ENCODE results near the gene IST1. TPM values are rescaled to one million over a fixed set of nuclear protein-coding genes. Genes with fewer than 3 reads are reported as not detected.

The IST1 gene
- total and polyA plus RNA-seq, 2 donors (not counting 1 experiment from before 2014, with no cell fraction given) = 139 to 221 TPM

DNA sequence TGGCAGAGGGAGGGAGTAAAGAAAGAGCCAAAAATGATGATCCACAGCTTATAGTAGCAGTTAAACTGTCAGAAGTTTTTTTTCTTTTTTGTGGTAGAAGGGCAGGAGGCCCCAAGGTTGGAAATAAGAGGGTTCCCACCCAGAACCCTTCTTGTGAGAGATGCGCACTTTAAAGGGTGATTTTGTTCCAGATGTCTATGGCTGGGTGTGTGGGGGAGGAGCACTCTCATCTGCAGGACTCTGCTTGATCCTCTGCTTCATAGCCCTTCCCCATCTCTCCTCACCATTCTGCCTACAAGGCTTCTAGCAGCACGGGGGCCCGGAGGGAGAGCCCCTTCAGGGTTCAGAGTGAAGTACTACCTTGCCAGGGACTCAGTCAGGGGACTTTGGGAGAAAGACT is 43.2 kb upstream of the IST1 start:
- Histone ChIP-seq H2AFZ (ENCODE audit: low read length) (no peak overlapping the region), H3K36me3 (ENCODE audit: control insufficient read depth, insufficient read depth, low read length) (peaks cover 17% of the 10 kb centered on the region), H3K4me2 (ENCODE audit: extremely low read depth, insufficient read depth, low read length) (no peak overlapping the region), H3K4me3 (replicated peaks in 1 of 4; ENCODE audit: control extremely low read depth in 1 of 4, insufficient read depth in 1 of 4, low read depth in 3 of 4, low read length in 4 of 4) (no peak overlapping the region), H3K4me1 (ENCODE audit: control insufficient read depth, extremely low read depth, insufficient read depth, low read length) (peaks cover under 1% of the 10 kb centered on the region), H3K9ac (ENCODE audit: insufficient read depth, low read length) (no peak overlapping the region), H3K27me3 (ENCODE audit: control insufficient read depth, insufficient read depth, low read length) (no peaks in the 10 kb centered on the region), H3K27ac (ENCODE audit: insufficient read depth, low read length) (no peak overlapping the region), H3K9me3 (ENCODE audit: control insufficient read depth, insufficient read depth, low read depth, low read length) (no peaks in the 10 kb centered on the region), H4K20me1 (ENCODE audit: control insufficient read depth, extremely low read depth, insufficient read depth, low read length) (no peaks in the 10 kb centered on the region), H3K79me2 (ENCODE audit: control insufficient read depth, insufficient read depth, low read length) (peaks cover 11% of the 10 kb centered on the region)
- TF ChIP-seq, protein P1, sequence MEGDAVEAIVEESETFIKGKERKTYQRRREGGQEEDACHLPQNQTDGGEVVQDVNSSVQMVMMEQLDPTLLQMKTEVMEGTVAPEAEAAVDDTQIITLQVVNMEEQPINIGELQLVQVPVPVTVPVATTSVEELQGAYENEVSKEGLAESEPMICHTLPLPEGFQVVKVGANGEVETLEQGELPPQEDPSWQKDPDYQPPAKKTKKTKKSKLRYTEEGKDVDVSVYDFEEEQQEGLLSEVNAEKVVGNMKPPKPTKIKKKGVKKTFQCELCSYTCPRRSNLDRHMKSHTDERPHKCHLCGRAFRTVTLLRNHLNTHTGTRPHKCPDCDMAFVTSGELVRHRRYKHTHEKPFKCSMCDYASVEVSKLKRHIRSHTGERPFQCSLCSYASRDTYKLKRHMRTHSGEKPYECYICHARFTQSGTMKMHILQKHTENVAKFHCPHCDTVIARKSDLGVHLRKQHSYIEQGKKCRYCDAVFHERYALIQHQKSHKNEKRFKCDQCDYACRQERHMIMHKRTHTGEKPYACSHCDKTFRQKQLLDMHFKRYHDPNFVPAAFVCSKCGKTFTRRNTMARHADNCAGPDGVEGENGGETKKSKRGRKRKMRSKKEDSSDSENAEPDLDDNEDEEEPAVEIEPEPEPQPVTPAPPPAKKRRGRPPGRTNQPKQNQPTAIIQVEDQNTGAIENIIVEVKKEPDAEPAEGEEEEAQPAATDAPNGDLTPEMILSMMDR (conservative IDR thresholded peaks at IDR 0.05 in 1 of 2, IDR thresholded peaks at IDR 0.05 in 1 of 2; ENCODE audit: low read depth in 1 of 2, low read length in 2 of 2) = no peak
- TF ChIP-seq EZH2 (IDR thresholded peaks at IDR 0.05; ENCODE audit: low read length, missing control alignments) = no peak
- no peak for DNase-seq (ENCODE audit: low read depth in 2 of 2)

DNA sequence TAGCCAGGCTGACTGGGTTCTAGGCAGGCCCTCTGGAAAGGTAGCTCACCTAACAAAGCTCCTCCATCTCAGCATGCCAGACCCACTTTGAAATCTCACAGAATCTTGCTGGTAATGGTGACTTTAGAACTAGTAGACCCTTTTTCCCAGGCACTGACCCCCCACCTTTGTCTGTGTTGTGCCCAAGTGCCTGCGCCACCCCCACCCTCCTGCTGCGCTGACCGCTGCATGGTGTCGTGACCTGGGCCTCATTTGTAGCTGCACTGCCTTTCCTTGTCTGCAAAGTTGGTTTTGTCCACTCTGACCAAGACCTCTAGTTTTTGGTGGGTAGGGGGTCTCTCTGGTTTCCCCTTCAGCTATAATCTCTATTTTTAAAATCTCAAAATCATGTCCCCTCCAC is 42.8 kb upstream of the IST1 start:
- peaks cover 6% of the 10 kb centered on the region for H3K79me2 ChIP-seq (ENCODE audit: control insufficient read depth, insufficient read depth, low read length)
- no peak overlapping the region for H3K4me3 ChIP-seq (replicated peaks in 1 of 4; ENCODE audit: control extremely low read depth in 1 of 4, insufficient read depth in 1 of 4, low read depth in 3 of 4, low read length in 4 of 4)
- peaks cover 17% of the 10 kb centered on the region for H3K36me3 ChIP-seq (ENCODE audit: control insufficient read depth, insufficient read depth, low read length)

DNA sequence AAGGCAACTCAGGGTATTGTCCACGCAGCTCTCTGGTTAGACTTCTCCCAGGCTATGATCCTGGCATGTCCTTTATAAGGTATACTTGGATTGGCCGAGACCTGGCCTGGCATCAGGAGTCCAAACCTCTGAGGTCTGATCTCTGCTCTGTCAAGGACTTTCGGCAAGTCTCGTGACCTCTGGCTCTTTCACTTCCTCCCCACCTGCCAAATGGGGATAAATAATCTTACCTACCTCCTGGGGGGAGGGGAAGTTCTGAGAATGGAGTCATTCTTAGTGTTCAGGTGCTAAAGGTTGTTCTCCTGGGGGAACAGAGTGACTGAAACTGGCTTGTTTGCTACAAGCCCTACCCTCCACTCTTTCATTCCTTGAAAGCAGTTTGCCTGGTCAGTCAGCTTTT is 41.9 kb upstream of the IST1 start:
- H3K9ac ChIP-seq (ENCODE audit: insufficient read depth, low read length) = no peak overlapping the region
- no peak overlapping the region for H3K4me2 ChIP-seq (ENCODE audit: extremely low read depth, insufficient read depth, low read length)
- DNase-seq (ENCODE audit: low read depth in 2 of 2) = no peak
- no peaks in the 10 kb centered on the region for H3K79me2 ChIP-seq (ENCODE audit: control insufficient read depth, insufficient read depth, low read length)
- H3K36me3 ChIP-seq (ENCODE audit: control insufficient read depth, insufficient read depth, low read length) = peaks cover 17% of the 10 kb centered on the region
- no peak overlapping the region for H3K27ac ChIP-seq (ENCODE audit: insufficient read depth, low read length)
- TF ChIP-seq, protein P1 (conservative IDR thresholded peaks at IDR 0.05 in 1 of 2, IDR thresholded peaks at IDR 0.05 in 1 of 2; ENCODE audit: low read depth in 1 of 2, low read length in 2 of 2) = no peak
- no peak for TF ChIP-seq EZH2 (IDR thresholded peaks at IDR 0.05; ENCODE audit: low read length, missing control alignments)
- H2AFZ ChIP-seq (ENCODE audit: low read length) = no peak overlapping the region
- no peaks in the 10 kb centered on the region for H3K27me3 ChIP-seq (ENCODE audit: control insufficient read depth, insufficient read depth, low read length)
- H4K20me1 ChIP-seq (ENCODE audit: control insufficient read depth, extremely low read depth, insufficient read depth, low read length) = no peaks in the 10 kb centered on the region
- no peak overlapping the region for H3K4me3 ChIP-seq (replicated peaks in 1 of 4; ENCODE audit: control extremely low read depth in 1 of 4, insufficient read depth in 1 of 4, low read depth in 3 of 4, low read length in 4 of 4)
- H3K9me3 ChIP-seq (ENCODE audit: control insufficient read depth, insufficient read depth, low read depth, low read length) = no peaks in the 10 kb centered on the region
- no peaks in the 10 kb centered on the region for H3K4me1 ChIP-seq (ENCODE audit: control insufficient read depth, extremely low read depth, insufficient read depth, low read length)

More for the DNA sequence above, 42.8 kb upstream of the IST1 start:
- H3K9me3 ChIP-seq (ENCODE audit: control insufficient read depth, insufficient read depth, low read depth, low read length) = no peaks in the 10 kb centered on the region
- no peak overlapping the region for H3K4me2 ChIP-seq (ENCODE audit: extremely low read depth, insufficient read depth, low read length)
- no peak overlapping the region for H3K9ac ChIP-seq (ENCODE audit: insufficient read depth, low read length)
- no peaks in the 10 kb centered on the region for H4K20me1 ChIP-seq (ENCODE audit: control insufficient read depth, extremely low read depth, insufficient read depth, low read length)
- H3K27ac ChIP-seq (ENCODE audit: insufficient read depth, low read length) = no peak overlapping the region
- no peak for DNase-seq (ENCODE audit: low read depth in 2 of 2)
- no peaks in the 10 kb centered on the region for H3K4me1 ChIP-seq (ENCODE audit: control insufficient read depth, extremely low read depth, insufficient read depth, low read length)
- H3K27me3 ChIP-seq (ENCODE audit: control insufficient read depth, insufficient read depth, low read length) = no peaks in the 10 kb centered on the region
- H2AFZ ChIP-seq (ENCODE audit: low read length) = no peak overlapping the region
- TF ChIP-seq, protein P1 (conservative IDR thresholded peaks at IDR 0.05 in 1 of 2, IDR thresholded peaks at IDR 0.05 in 1 of 2; ENCODE audit: low read depth in 1 of 2, low read length in 2 of 2) = no peak
- TF ChIP-seq EZH2 (IDR thresholded peaks at IDR 0.05; ENCODE audit: low read length, missing control alignments) = no peak

Measured in fibroblast of lung (primary cell).